Trophoblast cell (in vitro differentiated cells and primary cell): ENCODE data around the gene SIRPD. TPM values are rescaled to one million over a fixed set of nuclear protein-coding genes. Genes with fewer than 3 reads are reported as not detected.

Source experiments
- DNase-seq, 2 donors: peaks; one replicate each; pipeline ENCODE4 v3.0.0-alpha.2; 2016
- H2AFZ ChIP-seq: 2 replicates; pipeline ENCODE4 v1.6.1; 2013; ENCODE audit warnings: low read length, moderate library complexity, mild to moderate bottlenecking; ENCODE audit not compliant: insufficient read depth, poor library complexity
- H2AK5ac ChIP-seq: 2 replicates; pipeline ENCODE4 v1.6.1; 2013; ENCODE audit warnings: mild to moderate bottlenecking, low read length
- H2BK120ac ChIP-seq: 2 replicates; pipeline ENCODE4 v1.6.1; 2013; ENCODE audit warnings: low read length, mild to moderate bottlenecking, moderate library complexity; ENCODE audit not compliant: insufficient read depth, poor library complexity
- H2BK12ac ChIP-seq: 2 replicates; pipeline ENCODE4 v1.6.1; 2013; ENCODE audit warnings: mild to moderate bottlenecking, low read length, moderate library complexity
- H2BK5ac ChIP-seq: 2 replicates; pipeline ENCODE4 v1.6.1; 2013; ENCODE audit warnings: low read length, low read depth, moderate library complexity, mild to moderate bottlenecking; ENCODE audit not compliant: poor library complexity
- H3K14ac ChIP-seq: 2 replicates; pipeline ENCODE4 v1.6.1; 2013; ENCODE audit warnings: mild to moderate bottlenecking, low read length
- H3K18ac ChIP-seq: 2 replicates; pipeline ENCODE4 v1.6.1; 2013; ENCODE audit warnings: mild to moderate bottlenecking, low read length
- H3K23ac ChIP-seq: 2 replicates; pipeline ENCODE4 v1.6.1; 2013; ENCODE audit warnings: low read length
- H3K27ac ChIP-seq: 2 replicates; pipeline ENCODE4 v1.5.1; 2013; ENCODE audit warnings: low read depth, mild to moderate bottlenecking, inconsistent platforms, low read length, moderate library complexity
- H3K27me3 ChIP-seq: 2 replicates; pipeline ENCODE4 v1.6.1; 2013; ENCODE audit warnings: inconsistent platforms, mild to moderate bottlenecking, low read length, moderate library complexity; ENCODE audit not compliant: insufficient read depth
- H3K36me3 ChIP-seq, 2 experiments: 1 replicate in 1 of 2; 2 replicates in 1 of 2; pipeline ENCODE4 v1.6.1; 2013; ENCODE audit warnings: low read length in 2 of 2, mild to moderate bottlenecking in 2 of 2, moderate library complexity in 1 of 2; ENCODE audit not compliant: insufficient read depth in 2 of 2, control insufficient read depth in 1 of 2
- H3K4ac ChIP-seq: 2 replicates; pipeline ENCODE4 v1.6.1; 2013; ENCODE audit warnings: low read depth, mild to moderate bottlenecking, low read length, moderate library complexity
- H3K4me1 ChIP-seq, 2 experiments: 1 replicate in 1 of 2; 2 replicates in 1 of 2; pipeline ENCODE4 v1.6.1; 2013; ENCODE audit warnings: low read length in 2 of 2, mild to moderate bottlenecking in 2 of 2, moderate library complexity in 1 of 2; ENCODE audit not compliant: insufficient read depth in 2 of 2, control insufficient read depth in 1 of 2
- H3K4me2 ChIP-seq: 2 replicates; pipeline ENCODE4 v1.6.1; 2013; ENCODE audit warnings: inconsistent platforms, mild to moderate bottlenecking, low read length, moderate library complexity
- H3K4me3 ChIP-seq: 2 replicates; pipeline ENCODE4 v1.5.1; 2013; ENCODE audit warnings: mild to moderate bottlenecking, low read depth, low read length, inconsistent platforms
- H3K79me1 ChIP-seq: one replicate; pipeline ENCODE4 v1.6.1; 2013; ENCODE audit warnings: low read length
- H3K79me2 ChIP-seq: 2 replicates; pipeline ENCODE4 v1.6.1; 2013; ENCODE audit warnings: low read length, mild to moderate bottlenecking; ENCODE audit not compliant: control insufficient read depth, insufficient read depth, poor library complexity
- H3K9ac ChIP-seq: 2 replicates; pipeline ENCODE4 v1.6.1; 2013; ENCODE audit warnings: mild to moderate bottlenecking, low read length
- H3K9me3 ChIP-seq: 2 replicates; pipeline ENCODE4 v1.6.1; 2013; ENCODE audit warnings: low read depth, mild to moderate bottlenecking, control low read depth, inconsistent platforms, low read length; ENCODE audit not compliant: insufficient read depth
- H4K12ac ChIP-seq: 2 replicates; pipeline ENCODE4 v1.6.1; 2013; ENCODE audit warnings: low read depth, mild to moderate bottlenecking, low read length, moderate library complexity
- H4K8ac ChIP-seq: 2 replicates; pipeline ENCODE4 v1.6.1; 2013; ENCODE audit warnings: low read depth, mild to moderate bottlenecking, low read length, moderate library complexity
- H4K91ac ChIP-seq: one replicate; pipeline ENCODE4 v1.6.1; 2013; ENCODE audit warnings: low read depth, mild to moderate bottlenecking, low read length, moderate library complexity
- WGBS: extraction: QIAGEN DNeasy Blood & Tissue Kit; methylation state at CpG from one replicate; pipeline ENCODE4 v1.1.7; 2013; ENCODE audit warnings: missing lambda C conversion rate; ENCODE audit not compliant: insufficient read length, insufficient coverage; ENCODE audit errors: extremely low coverage; 5-methylcytosine and 5-hydroxymethylcytosine counted together
- polyA plus RNA-seq: library from polyadenylated mRNA; stranded (reverse); fragments of 200-250 nt; gene quantifications from 2 replicates; pipeline ENCODE4 v1.2.3, GENCODE V29; 2013

Gene SIRPD
- not detected in 2 replicates for polyA plus RNA-seq

GRCh38 chr20:1557605-1558004, at the start of gene SIRPD:
SIRPD (minus strand) TSS chr20:1557705; CDS start chr20:1557653, 52 bp downstream.
- Histone ChIP-seq H3K27me3 (no peaks in the 10 kb centered on the region), H2BK120ac (no peak within 1 kb of the TSS), H2BK12ac (no peak within 1 kb of the TSS), H3K27ac (no peak within 1 kb of the TSS), H4K12ac (no peak within 1 kb of the TSS), H3K14ac (no peak within 1 kb of the TSS), H2AK5ac (no peak within 1 kb of the TSS), H3K79me1 (no peaks in the 10 kb centered on the region), H3K4me2 (no peak within 1 kb of the TSS), H3K18ac (no peak within 1 kb of the TSS), H3K36me3 (no peaks in the 10 kb centered on the region), H3K4ac (no peak within 1 kb of the TSS), H2AFZ (no peak within 1 kb of the TSS), H2BK5ac (no peak within 1 kb of the TSS), H3K79me2 (no peaks in the 10 kb centered on the region), H3K23ac (no peak within 1 kb of the TSS), H4K91ac (no peak within 1 kb of the TSS), H3K4me1 (no peaks in the 10 kb centered on the region), H4K8ac (no peak within 1 kb of the TSS), H3K9ac (no peak within 1 kb of the TSS), H3K9me3 (no peaks in the 10 kb centered on the region), H3K4me3 (no peak within 1 kb of the TSS)
- no CpG with 5 or more reads among the region's 2 CpGs for WGBS
- no peak for DNase-seq

DNA sequence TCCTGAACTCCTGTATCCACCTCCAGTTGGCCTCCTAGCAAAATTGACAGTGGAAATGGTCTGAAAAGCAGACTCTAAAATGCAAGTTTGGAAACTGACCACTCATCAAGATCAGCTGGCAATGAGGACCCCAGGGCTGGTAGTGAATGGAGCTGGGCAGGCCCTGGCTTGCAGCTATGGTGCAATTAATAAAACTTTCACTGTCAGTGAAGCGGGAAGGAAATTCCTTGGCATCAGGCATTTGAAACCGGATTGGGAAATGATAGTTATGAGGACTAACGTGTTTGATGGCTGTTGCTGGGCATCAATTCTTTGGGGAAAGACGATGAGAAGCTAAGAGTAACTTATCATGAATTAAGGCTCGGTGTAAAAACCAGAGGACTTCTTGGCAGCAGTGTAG, 43.2 kb upstream of the SIRPD start:
- H3K9me3 ChIP-seq = no peaks in the 10 kb centered on the region
- H3K27me3 ChIP-seq = no peaks in the 10 kb centered on the region
- H3K79me2 ChIP-seq = no peaks in the 10 kb centered on the region
- H3K18ac ChIP-seq = no peak overlapping the region
- H3K79me1 ChIP-seq = no peaks in the 10 kb centered on the region
- H2AFZ ChIP-seq = no peak overlapping the region
- no peak overlapping the region for H3K4me3 ChIP-seq
- H3K14ac ChIP-seq = no peak overlapping the region
- H2AK5ac ChIP-seq = no peak overlapping the region
- no peak overlapping the region for H3K4ac ChIP-seq
- no peak overlapping the region for H2BK5ac ChIP-seq
- H3K23ac ChIP-seq = no peak overlapping the region
- H3K4me2 ChIP-seq = no peak overlapping the region
- H3K9ac ChIP-seq = no peak overlapping the region
- no peak overlapping the region for H2BK12ac ChIP-seq
- no peak overlapping the region for H4K8ac ChIP-seq
- H3K27ac ChIP-seq = no peak overlapping the region
- no peak overlapping the region for H2BK120ac ChIP-seq
- H4K91ac ChIP-seq = no peak overlapping the region
- H3K4me1 ChIP-seq = peaks cover 3 to 4% of the 10 kb centered on the region in 2 experiments
- no CpG with 5 or more reads among the region's 5 CpGs for WGBS
- no peak for DNase-seq
- no peak overlapping the region for H4K12ac ChIP-seq
- H3K36me3 ChIP-seq = no peaks in the 10 kb centered on the region

DNA sequence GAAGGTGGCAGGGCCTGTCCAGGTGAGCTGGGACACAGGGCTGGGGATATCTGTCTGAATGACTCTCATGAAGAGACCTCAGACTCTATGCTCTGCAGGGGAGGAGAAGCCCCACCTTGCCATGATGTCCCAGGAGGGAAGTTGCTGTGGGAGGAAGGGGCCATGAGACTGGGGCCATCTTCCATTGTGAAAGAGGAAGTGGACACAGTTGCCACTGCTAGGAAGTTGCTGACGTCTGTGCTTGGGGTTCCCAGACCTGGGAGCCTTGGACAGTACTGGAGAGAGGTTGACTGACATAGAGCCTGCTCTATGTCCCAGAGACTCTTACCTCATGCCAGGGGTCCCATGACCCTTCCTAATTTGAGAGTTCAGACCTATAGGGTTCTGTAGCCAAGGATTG, 37.8 kb upstream of the SIRPD start:
- no peak overlapping the region for H2BK120ac ChIP-seq
- WGBS = no CpG with 5 or more reads among the region's 1 CpG

DNA sequence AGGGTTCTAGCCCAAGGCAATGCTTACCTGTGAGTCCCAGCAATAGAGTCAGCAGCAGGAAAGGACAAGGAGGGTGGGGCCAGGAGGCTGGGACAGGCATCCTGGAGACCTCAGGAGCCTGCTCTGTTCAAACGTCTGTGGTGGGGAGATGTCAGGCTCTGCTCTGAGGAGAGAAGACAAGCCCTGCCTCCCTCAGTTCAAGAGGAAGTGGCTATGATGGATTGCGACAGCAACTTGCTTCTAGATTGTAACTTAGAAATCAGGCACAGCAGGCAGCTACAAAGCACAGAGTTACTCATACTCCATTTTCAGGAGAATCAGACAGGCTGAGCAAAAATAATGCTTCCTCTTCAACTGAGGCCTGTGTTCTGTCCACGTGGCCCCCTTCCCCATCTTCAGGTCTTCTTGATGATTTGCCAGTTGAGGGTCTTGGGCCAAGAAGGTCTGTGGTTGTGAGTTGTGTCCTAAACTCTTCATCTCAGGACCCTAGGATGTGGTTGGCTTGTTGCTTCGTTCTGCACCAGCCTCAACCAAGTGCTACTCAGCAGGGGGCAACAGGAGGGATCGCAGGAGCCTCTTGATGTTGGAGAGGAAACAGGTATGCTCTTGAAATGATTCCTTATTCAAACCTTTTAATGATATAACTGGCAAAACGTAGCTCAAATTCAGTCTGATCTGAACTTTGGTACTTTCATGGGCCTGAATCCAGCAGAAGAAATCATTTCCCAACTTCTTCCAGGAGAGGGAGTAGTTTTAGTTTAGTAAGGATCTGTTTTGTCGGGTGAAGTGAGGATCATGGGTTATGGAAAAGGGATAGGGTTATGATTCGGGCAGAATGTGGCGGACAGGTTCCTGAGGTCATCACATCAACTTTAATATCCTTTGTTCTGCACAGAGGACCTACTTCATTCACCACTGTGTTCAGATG, 31.3 kb upstream of the SIRPD start:
- Histone ChIP-seq H3K4me2 (no peak overlapping the region), H2AFZ (no peak overlapping the region), H2BK120ac (no peak overlapping the region), H4K12ac (no peak overlapping the region), H3K18ac (no peak overlapping the region), H3K9me3 (no peaks in the 10 kb centered on the region), H3K23ac (no peak overlapping the region), H3K14ac (no peak overlapping the region), H3K79me1 (no peaks in the 10 kb centered on the region), H2BK5ac (no peak overlapping the region), H2AK5ac (no peak overlapping the region), H3K36me3 (no peaks in the 10 kb centered on the region), H3K4ac (no peak overlapping the region), H3K27ac (no peak overlapping the region), H3K79me2 (no peaks in the 10 kb centered on the region), H2BK12ac (no peak overlapping the region), H4K91ac (no peak overlapping the region), H3K27me3 (no peaks in the 10 kb centered on the region), H3K4me3 (no peak overlapping the region), H3K4me1 (no peaks in the 10 kb centered on the region), H4K8ac (no peak overlapping the region), H3K9ac (no peak overlapping the region)
- WGBS = no CpG with 5 or more reads among the region's 9 CpGs
- DNase-seq = no peak

More for the DNA sequence above, 37.8 kb upstream of the SIRPD start:
- no peak overlapping the region for H2BK5ac ChIP-seq
- H3K9ac ChIP-seq = no peak overlapping the region
- no peak overlapping the region for H3K27ac ChIP-seq
- no peaks in the 10 kb centered on the region for H3K4me1 ChIP-seq
- H3K36me3 ChIP-seq = no peaks in the 10 kb centered on the region
- no peak overlapping the region for H3K18ac ChIP-seq
- H3K9me3 ChIP-seq = no peaks in the 10 kb centered on the region
- no peak overlapping the region for H3K23ac ChIP-seq
- no peak overlapping the region for H4K8ac ChIP-seq
- no peak overlapping the region for H3K14ac ChIP-seq
- no peak overlapping the region for H2AK5ac ChIP-seq
- no peak for DNase-seq
- no peak overlapping the region for H2BK12ac ChIP-seq
- H3K4me3 ChIP-seq = no peak overlapping the region
- no peak overlapping the region for H3K4ac ChIP-seq
- H4K12ac ChIP-seq = no peak overlapping the region
- H3K79me1 ChIP-seq = no peaks in the 10 kb centered on the region
- no peaks in the 10 kb centered on the region for H3K27me3 ChIP-seq
- no peak overlapping the region for H2AFZ ChIP-seq
- H4K91ac ChIP-seq = no peak overlapping the region
- H3K4me2 ChIP-seq = no peak overlapping the region
- H3K79me2 ChIP-seq = no peaks in the 10 kb centered on the region
